Breast epithelium (tissue), 3 donors: ENCODE results near the gene CLDN6. TPM values are rescaled to one million over a fixed set of nuclear protein-coding genes. Genes with fewer than 3 reads are reported as not detected.

ENCODE experiments used
- total RNA-seq, 3 donors: library from RNA; depleted of rRNA; stranded (reverse); fragments of >200 nt; gene quantifications; one replicate each; pipeline ENCODE4 v1.1.0, GENCODE V29; 2016

The CLDN6 gene
- total RNA-seq, 3 donors from 2014 or later = not detected

Other genes with a start within 250 kb of the CLDN6 start
- gene ELOB, start 240.9 kb downstream of the CLDN6 start, total RNA-seq = 100 to 1,000 TPM; 147 to 292 (median 230) TPM
- gene PRSS33, start 230.6 kb downstream of the CLDN6 start, total RNA-seq = not detected
- gene PRSS41, start 219.7 kb downstream of the CLDN6 start, total RNA-seq = not detected
- gene PRSS21, start 200.9 kb downstream of the CLDN6 start, total RNA-seq = 1 to 10 TPM in 2 of 3 donors, not detected in 1; 2.9 to 4.9 TPM
- 10 to 100 TPM in 2 of 3 donors, not detected in 1; 24.6 to 46.5 TPM for gene ZG16B, start 187.9 kb downstream of the CLDN6 start, total RNA-seq
- 10 to 100 TPM in 2 of 3 donors, not detected in 1; 13.6 to 18.7 TPM for gene PRSS22, start 160.0 kb downstream of the CLDN6 start, total RNA-seq
- 10 to 100 TPM; 36.0 to 49.2 (median 47.9) TPM for gene FLYWCH2, start 135.0 kb downstream of the CLDN6 start, total RNA-seq
- gene FLYWCH1, start 106.3 kb downstream of the CLDN6 start, total RNA-seq = 10 to 100 TPM; 28.0 to 30.9 (median 28.2) TPM
- under 1 TPM in 1 of 3 donors, not detected in 2; 0.33 TPM for gene KREMEN2, start 53.9 kb downstream of the CLDN6 start, total RNA-seq
- 1 to 10 TPM; 2.0 to 4.0 (median 3.7) TPM for gene PAQR4, start 48.8 kb downstream of the CLDN6 start, total RNA-seq
- gene PKMYT1, start 37.7 kb downstream of the CLDN6 start, total RNA-seq = 1 to 10 TPM in 1 of 3 donors, under 1 TPM in 2; 0.66 to 1.4 (median 0.73) TPM
- gene CLDN9, start 5.3 kb downstream of the CLDN6 start, total RNA-seq = under 1 TPM in 1 of 3 donors, not detected in 2; 0.15 TPM
- 10 to 100 TPM in 2 of 3 donors, 1 to 10 TPM in 1; 6.9 to 74.1 (median 36.7) TPM for gene TNFRSF12A, start 2.2 kb upstream of the CLDN6 start, total RNA-seq
- gene HCFC1R1, start 5.8 kb upstream of the CLDN6 start, total RNA-seq = 10 to 100 TPM in 2 of 3 donors, 1 to 10 TPM in 1; 8.8 to 26.5 (median 17.3) TPM
- gene THOC6, start 5.9 kb upstream of the CLDN6 start, total RNA-seq = 10 to 100 TPM; 15.5 to 26.1 (median 18.4) TPM
- 10 to 100 TPM in 2 of 3 donors, not detected in 1; 31.5 to 50.1 TPM for gene BICDL2, start 18.8 kb upstream of the CLDN6 start, total RNA-seq
- 1 to 10 TPM in 1 of 3 donors, under 1 TPM in 2; 0.59 to 1.1 (median 0.98) TPM for gene MMP25, start 28.4 kb upstream of the CLDN6 start, total RNA-seq
- 10 to 100 TPM in 2 of 3 donors, 1 to 10 TPM in 1; 9.1 to 17.0 (median 12.0) TPM for gene IL32, start 47.5 kb upstream of the CLDN6 start, total RNA-seq
- gene ZSCAN10, start 81.1 kb upstream of the CLDN6 start, total RNA-seq = not detected
- gene ZNF205, start 94.4 kb upstream of the CLDN6 start, total RNA-seq = 10 to 100 TPM; 12.5 to 18.9 (median 13.4) TPM
- gene ZNF213, start 116.8 kb upstream of the CLDN6 start, total RNA-seq = 1 to 10 TPM; 4.0 to 5.6 (median 5.6) TPM
- gene OR1F1, start 170.0 kb upstream of the CLDN6 start, total RNA-seq = not detected
- 10 to 100 TPM in 1 of 3 donors, 1 to 10 TPM in 2; 3.5 to 11.1 (median 9.2) TPM for gene ZNF200, start 217.0 kb upstream of the CLDN6 start, total RNA-seq
- 1 to 10 TPM in 2 of 3 donors, under 1 TPM in 1; 0.66 to 5.6 (median 1.8) TPM for gene MEFV, start 238.4 kb upstream of the CLDN6 start, total RNA-seq